ENCODE measurements around the gene SLC35F3. TPM values are rescaled to one million over a fixed set of nuclear protein-coding genes. Genes with fewer than 3 reads are reported as not detected.
"Not testable (repeated sequence)": the region's sequence is repeated elsewhere in the genome, so short reads cannot be mapped to it uniquely, and the experiment has no call there.

Gene SLC35F3
- total and polyA plus RNA-seq, 9 of the 15 experiments (the other 6 are each of a cell fraction or from before 2014, with no cell fraction given): 0.04 to 0.07 (median 0.04) TPM; not detected in 6

DNA sequence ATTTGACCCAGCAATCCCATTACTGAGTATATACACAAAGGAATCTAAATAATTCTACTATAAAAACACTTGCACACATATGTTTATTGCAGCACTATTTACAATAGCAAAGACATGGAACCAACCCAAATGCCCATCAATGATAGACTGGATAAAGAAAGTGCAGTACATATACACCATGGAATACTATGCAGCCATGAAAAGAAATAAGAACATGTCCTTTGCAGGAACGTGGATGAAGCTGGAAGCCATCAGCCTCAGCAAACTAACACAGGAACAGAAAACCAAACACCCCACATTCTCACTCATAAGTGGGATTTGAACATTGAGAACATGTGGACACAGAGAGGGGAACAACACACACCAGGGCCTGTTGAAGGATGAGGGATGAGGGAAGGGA lies 397.2 kb downstream of the SLC35F3 start:
- H2AFZ ChIP-seq (ENCODE audit: low read depth, low read length); H3K9ac ChIP-seq (ENCODE audit: insufficient read depth in 1 of 2, low read depth in 2 of 2, low read length in 2 of 2); ATAC-seq; H3K4me2 ChIP-seq (ENCODE audit: insufficient read depth, low read length); POLR2A ChIA-PET; H3K9me3 ChIP-seq (replicated peaks; ENCODE audit: control insufficient read depth, insufficient read depth, low read depth, low read length); H4K20me1 ChIP-seq (replicated peaks; ENCODE audit: control insufficient read depth, insufficient read depth, low read length); H3K36me3 ChIP-seq (ENCODE audit: control insufficient read depth, insufficient read depth, low read length); H3K4me1 ChIP-seq (replicated peaks in 1 of 2; ENCODE audit: control insufficient read depth in 2 of 2, insufficient read depth in 2 of 2, low read length in 2 of 2); H3K4me3 ChIP-seq; H3K27ac ChIP-seq (ENCODE audit: extremely low read depth, low read depth, low read length); DNase-seq (ENCODE audit: extremely low read depth in 1 of 4, low spot score in 3 of 4); in situ Hi-C loops (cut with MboI); CTCF ChIA-PET (ENCODE audit: low intra/inter-chr PET ratio); BruUV-seq (replicated peaks); FAIRE-seq; H3K9me1 ChIP-seq (ENCODE audit: control insufficient read depth, insufficient read depth, low read length); H3K79me2 ChIP-seq (ENCODE audit: control insufficient read depth, insufficient read depth, low read length): not testable (repeated sequence)
- TF ChIP-seq ZNF146 (CRISPR knock-in tag; IDR thresholded peaks at IDR 0.05; ENCODE audit: unreplicated experiment): peak; percentile 76
- H3K27me3 ChIP-seq (ENCODE audit: control insufficient read depth in 2 of 2, insufficient read depth in 2 of 2, low read length in 2 of 2): peaks cover 3 to 11% of the 10 kb centered on the region in 2 experiments; a peak in 3 of 5 replicates
- WGBS (ENCODE audit: insufficient coverage, low coverage, missing lambda C conversion rate): 0% methylated on average over 1 of the region's 1 CpG
- intact Hi-C loops (cut with micrococcal nuclease): loop anchor here (10.0 kb wide), 1 partner anchor 997 kb away; no protein-coding TSS in a partner anchor

DNA sequence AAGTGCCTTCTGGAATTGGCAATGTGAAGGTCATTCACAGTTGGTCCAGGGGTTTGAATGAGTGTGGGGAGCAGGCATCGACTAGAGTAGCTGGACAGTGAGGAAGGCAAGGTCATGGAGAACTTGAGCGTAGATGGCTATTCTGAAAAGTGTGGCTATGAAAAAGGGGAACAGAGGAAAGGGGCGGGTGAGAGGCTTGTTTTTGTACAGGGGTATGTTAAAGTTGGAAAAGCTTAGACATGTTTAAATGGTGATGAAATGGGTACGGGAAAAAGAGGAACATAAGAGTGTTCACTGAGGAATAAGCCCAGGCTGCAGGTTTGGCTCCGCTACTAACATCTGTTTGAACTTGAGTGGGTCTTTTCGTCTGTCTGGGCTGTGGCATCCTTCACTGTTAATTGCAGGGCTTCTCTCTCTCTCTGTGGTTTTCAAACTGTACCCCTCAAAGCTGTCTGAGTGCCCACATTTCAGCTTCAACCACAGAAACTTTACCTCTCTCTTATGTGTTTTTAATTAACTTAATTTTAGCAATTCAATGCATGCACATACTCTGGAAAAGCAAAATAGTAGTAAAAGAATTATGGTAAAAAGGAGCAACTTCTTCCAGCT lies 398.0 kb downstream of the SLC35F3 start:
- no peak overlapping the region for H3K4me3 ChIP-seq
- H3K9ac ChIP-seq (ENCODE audit: insufficient read depth in 1 of 2, low read depth in 2 of 2, low read length in 2 of 2): no peak overlapping the region
- H3K36me3 ChIP-seq (ENCODE audit: control insufficient read depth, insufficient read depth, low read length): no peaks in the 10 kb centered on the region
- no peaks in the 10 kb centered on the region for H3K9me1 ChIP-seq (ENCODE audit: control insufficient read depth, insufficient read depth, low read length)
- in situ Hi-C loops (cut with MboI): no loop called here
- POLR2A ChIA-PET: interaction anchor here (0.6 kb wide), 1 partner anchor 767 kb away, joined by 3 read pairs; no protein-coding TSS in a partner anchor
- no peak for ATAC-seq
- H3K27me3 ChIP-seq (ENCODE audit: control insufficient read depth in 2 of 2, insufficient read depth in 2 of 2, low read length in 2 of 2): peaks cover 3 to 11% of the 10 kb centered on the region in 2 experiments; a peak in 3 of 5 replicates
- no peaks in the 10 kb centered on the region for H3K9me3 ChIP-seq (replicated peaks; ENCODE audit: control insufficient read depth, insufficient read depth, low read depth, low read length)
- CTCF ChIA-PET (ENCODE audit: low intra/inter-chr PET ratio): no interaction called here
- no TSS peak for BruUV-seq (replicated peaks)
- H3K4me2 ChIP-seq (ENCODE audit: insufficient read depth, low read length): no peak overlapping the region
- H4K20me1 ChIP-seq (replicated peaks; ENCODE audit: control insufficient read depth, insufficient read depth, low read length): no peaks in the 10 kb centered on the region
- intact Hi-C loops (cut with micrococcal nuclease): loop anchor here (10.0 kb wide), 1 partner anchor 998 kb away; no protein-coding TSS in a partner anchor
- 5% methylated on average over 6 of the region's 6 CpGs for WGBS (ENCODE audit: insufficient coverage, low coverage, missing lambda C conversion rate)
- FAIRE-seq: no peak
- H2AFZ ChIP-seq (ENCODE audit: low read depth, low read length): no peak overlapping the region
- H3K4me1 ChIP-seq (replicated peaks in 1 of 2; ENCODE audit: control insufficient read depth in 2 of 2, insufficient read depth in 2 of 2, low read length in 2 of 2): no peaks in the 10 kb centered on the region
- H3K79me2 ChIP-seq (ENCODE audit: control insufficient read depth, insufficient read depth, low read length): no peaks in the 10 kb centered on the region
- DNase-seq (ENCODE audit: extremely low read depth in 1 of 4, low spot score in 3 of 4): no peak
- H3K27ac ChIP-seq (ENCODE audit: extremely low read depth, low read depth, low read length): no peak overlapping the region
- no peak for TF ChIP-seq NFRKB (IDR thresholded peaks at IDR 0.05; ENCODE audit: low read depth)
- TF ChIP-seq BRCA1 (IDR thresholded peaks at IDR 0.05): no peak
- TF ChIP-seq BRCA1 (CRISPR knock-in tag; IDR thresholded peaks at IDR 0.05): no peak
- no peak for TF ChIP-seq RFX7 (CRISPR knock-in tag; IDR thresholded peaks at IDR 0.05)
- TF ChIP-seq, protein P1, sequence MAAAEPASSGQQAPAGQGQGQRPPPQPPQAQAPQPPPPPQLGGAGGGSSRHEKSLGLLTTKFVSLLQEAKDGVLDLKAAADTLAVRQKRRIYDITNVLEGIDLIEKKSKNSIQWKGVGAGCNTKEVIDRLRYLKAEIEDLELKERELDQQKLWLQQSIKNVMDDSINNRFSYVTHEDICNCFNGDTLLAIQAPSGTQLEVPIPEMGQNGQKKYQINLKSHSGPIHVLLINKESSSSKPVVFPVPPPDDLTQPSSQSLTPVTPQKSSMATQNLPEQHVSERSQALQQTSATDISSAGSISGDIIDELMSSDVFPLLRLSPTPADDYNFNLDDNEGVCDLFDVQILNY (CRISPR knock-in tag; IDR thresholded peaks at IDR 0.05): no peak
- TF ChIP-seq STAT5B (CRISPR knock-in tag; IDR thresholded peaks at IDR 0.05): no peak
- TF ChIP-seq, protein P2, sequence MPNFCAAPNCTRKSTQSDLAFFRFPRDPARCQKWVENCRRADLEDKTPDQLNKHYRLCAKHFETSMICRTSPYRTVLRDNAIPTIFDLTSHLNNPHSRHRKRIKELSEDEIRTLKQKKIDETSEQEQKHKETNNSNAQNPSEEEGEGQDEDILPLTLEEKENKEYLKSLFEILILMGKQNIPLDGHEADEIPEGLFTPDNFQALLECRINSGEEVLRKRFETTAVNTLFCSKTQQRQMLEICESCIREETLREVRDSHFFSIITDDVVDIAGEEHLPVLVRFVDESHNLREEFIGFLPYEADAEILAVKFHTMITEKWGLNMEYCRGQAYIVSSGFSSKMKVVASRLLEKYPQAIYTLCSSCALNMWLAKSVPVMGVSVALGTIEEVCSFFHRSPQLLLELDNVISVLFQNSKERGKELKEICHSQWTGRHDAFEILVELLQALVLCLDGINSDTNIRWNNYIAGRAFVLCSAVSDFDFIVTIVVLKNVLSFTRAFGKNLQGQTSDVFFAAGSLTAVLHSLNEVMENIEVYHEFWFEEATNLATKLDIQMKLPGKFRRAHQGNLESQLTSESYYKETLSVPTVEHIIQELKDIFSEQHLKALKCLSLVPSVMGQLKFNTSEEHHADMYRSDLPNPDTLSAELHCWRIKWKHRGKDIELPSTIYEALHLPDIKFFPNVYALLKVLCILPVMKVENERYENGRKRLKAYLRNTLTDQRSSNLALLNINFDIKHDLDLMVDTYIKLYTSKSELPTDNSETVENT (CRISPR knock-in tag; IDR thresholded peaks at IDR 0.05): no peak
- no peak for TF ChIP-seq CEBPB (tag; IDR thresholded peaks at IDR 0.05)
- no peak for TF ChIP-seq BHLHE40 (IDR thresholded peaks at IDR 0.05; ENCODE audit: low read length)
- no peak for TF ChIP-seq NFYB (IDR thresholded peaks at IDR 0.05; ENCODE audit: extremely low read depth, insufficient read length)
- TF ChIP-seq PYGO2 (tag; IDR thresholded peaks at IDR 0.05): no peak
- TF ChIP-seq MED1 (CRISPR knock-in tag; IDR thresholded peaks at IDR 0.05; ENCODE audit: borderline replicate concordance): no peak
- no peak for TF ChIP-seq HDAC8 (tag; IDR thresholded peaks at IDR 0.05)

All from K562 (cell line).